LNCAP (cell line): ENCODE data around the gene PDE11A.

Source experiments
- CTCF ChIP-seq: fragments of 450-650 bp; IDR thresholded peaks from 2 replicates; pipeline ENCODE4 v1.5.1; 2017; ENCODE audit warnings: mild to moderate bottlenecking

Gene PDE11A

GRCh38 chr2:177709986-177710401 is 362.6 kb downstream of the PDE11A start:
- no peak for TF ChIP-seq CTCF

DNA sequence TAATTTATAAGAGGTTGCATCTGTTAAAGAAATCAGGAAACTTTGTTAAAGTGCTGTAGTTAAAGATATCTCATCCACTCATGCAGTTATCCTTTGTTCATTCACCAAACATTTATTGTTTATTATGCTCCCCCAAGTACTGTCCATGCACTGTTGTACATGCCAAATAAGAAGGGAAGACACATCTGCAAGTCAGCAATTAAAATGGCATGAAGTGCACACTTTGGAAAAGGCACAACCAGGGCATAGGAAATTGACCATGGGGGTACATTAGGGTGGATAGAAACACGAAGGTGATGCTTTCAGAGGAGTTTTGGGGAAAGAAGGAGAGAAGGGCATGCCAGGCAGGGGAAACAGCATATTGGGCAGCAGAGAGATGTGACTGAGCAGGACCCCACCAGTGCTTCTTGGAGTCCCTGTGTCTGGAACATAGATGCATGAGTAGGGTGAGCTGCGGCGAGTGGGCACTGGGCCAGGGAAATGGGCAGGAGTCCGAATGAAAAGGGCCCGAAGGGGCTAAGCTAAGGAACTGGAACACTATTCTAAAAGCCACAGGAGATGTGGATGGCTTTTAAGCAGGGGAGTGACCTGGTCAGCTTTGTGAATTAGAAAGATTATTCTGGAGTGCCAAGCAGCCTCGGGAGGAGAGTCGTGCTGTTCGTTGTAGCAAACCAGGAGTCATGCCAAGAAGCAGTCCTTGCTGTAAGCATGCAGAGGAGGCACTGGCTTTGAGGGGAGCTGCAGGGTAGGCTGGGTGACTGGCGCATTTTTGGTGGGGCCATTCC is 363.7 kb downstream of the PDE11A start:
- TF ChIP-seq CTCF, result no peak

DNA sequence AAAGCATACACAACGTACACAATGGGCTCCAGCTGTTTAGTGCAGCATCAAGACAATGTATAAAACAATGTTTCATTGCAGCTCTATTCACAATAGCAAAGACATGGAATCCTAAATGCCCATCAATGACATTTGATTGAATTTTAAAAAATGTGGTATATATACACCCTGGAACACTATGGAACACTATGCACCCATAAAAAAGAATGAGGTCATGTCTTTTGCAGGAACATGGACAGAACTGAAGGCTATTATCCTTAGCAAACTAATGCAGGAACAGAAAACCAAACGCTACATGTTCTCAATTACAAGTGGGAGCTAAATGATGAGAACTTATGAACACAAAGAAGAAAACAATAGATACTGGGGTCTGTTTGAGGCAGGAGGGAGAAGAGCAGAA is 364.5 kb downstream of the PDE11A start:
- no peak for TF ChIP-seq CTCF

GRCh38 chr2:177705511-177706173 is 366.9 kb downstream of the PDE11A start:
- TF ChIP-seq CTCF, result no peak

- TF ChIP-seq CTCF, result no peak
These were observed 369.4 kb downstream of the PDE11A start for GRCh38 chr2:177703159-177703558.

GRCh38 chr2:177698281-177698680 is 374.3 kb downstream of the PDE11A start:
- TF ChIP-seq CTCF, result no peak

DNA sequence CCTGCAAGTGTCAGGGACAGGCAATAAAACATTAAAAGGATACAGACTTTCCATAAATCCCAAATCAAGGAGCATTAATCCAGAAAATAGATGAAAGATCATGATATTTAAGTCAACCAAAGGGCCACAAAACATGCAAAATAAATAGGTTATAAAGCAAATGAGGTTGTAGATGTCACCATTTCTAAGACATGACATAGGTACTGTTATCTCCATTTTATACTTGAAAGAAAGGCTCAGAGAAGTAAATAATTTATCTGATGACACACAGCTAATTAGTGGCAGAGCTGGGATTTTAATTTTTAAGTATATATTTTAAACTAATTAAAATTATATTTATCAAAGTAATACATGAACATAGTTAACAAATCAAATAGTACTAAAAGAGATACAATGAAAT is 378.2 kb downstream of the PDE11A start:
- TF ChIP-seq CTCF, result no peak
